Gastroesophageal sphincter (tissue), 4 donors: Measurements from ENCODE around the gene DECR2. TPM values are rescaled to one million over a fixed set of nuclear protein-coding genes. Genes with fewer than 3 reads are reported as not detected.

ENCODE experiments used
- ATAC-seq: fragments of 150-250 bp; one replicate; pipeline ENCODE4 v1.9.1; 2016; ENCODE audit warnings: mild to moderate bottlenecking, moderate library complexity
- H3K27ac ChIP-seq, 4 donors: fragments of 200-600 bp; sonication (generic) in 3 of 4; 1 replicate in 3 of 4; 2 replicates in 1 of 4; pipeline ENCODE4 v1.5.1; 2016 to 2019
- H3K27me3 ChIP-seq: fragments of 200-600 bp; sonication (generic); one replicate; pipeline ENCODE4 v1.5.1; 2019
- H3K36me3 ChIP-seq, 2 donors: fragments of 200-600 bp; sonication (generic); one replicate each; pipeline ENCODE4 v1.5.1; 2019; ENCODE audit warnings: control low read depth in 1 of 2
- H3K4me1 ChIP-seq, 3 donors: fragments of 200-600 bp; sonication (generic); 1 replicate in 2 of 3; 2 replicates in 1 of 3; pipeline ENCODE4 v1.5.1; 2016 to 2019; ENCODE audit warnings: control low read depth in 2 of 3
- H3K4me3 ChIP-seq, 2 donors: fragments of 200-600 bp; sonication (generic); one replicate each; pipeline ENCODE4 v1.5.1; 2019; ENCODE audit warnings: mild to moderate bottlenecking in 1 of 2, moderate library complexity in 1 of 2
- H3K9me3 ChIP-seq, 3 donors: fragments of 200-600 bp; sonication (generic); one replicate each; pipeline ENCODE4 v1.5.1; 2017 to 2019; ENCODE audit warnings: control low read depth in 2 of 3
- EP300 ChIP-seq: sonication (generic); formaldehyde crosslinking; IDR thresholded peaks from one replicate; pipeline ENCODE4 v1.6.1; 2017; ENCODE audit warnings: antibody characterized with exemption, mild to moderate bottlenecking
- POLR2A ChIP-seq, 2 donors: fragments of 450-650 bp; IDR thresholded peaks; one replicate each; pipeline ENCODE4 v1.6.1; 2017; ENCODE audit warnings: antibody characterized with exemption in 2 of 2, mild to moderate bottlenecking in 2 of 2, moderate library complexity in 1 of 2
- POLR2AphosphoS5 ChIP-seq: sonication (generic); formaldehyde crosslinking; IDR thresholded peaks from one replicate; pipeline ENCODE4 v1.6.1; 2017; ENCODE audit warnings: antibody characterized with exemption
- WGBS, 2 donors: methylation state at CpG; one replicate each; pipeline ENCODE4 v1.1.5; 2018; ENCODE audit warnings: low coverage in 1 of 2; 5-methylcytosine and 5-hydroxymethylcytosine counted together
- total RNA-seq, 4 donors: library from RNA; depleted of rRNA; stranded (reverse); fragments of >200 nt; gene quantifications; one replicate each; pipeline ENCODE4 v1.1.0, GENCODE V29; 2016
- TF ChIP-seq, protein P1 (sequence below), 4 experiments: fragments of 200-600 bp in 2 of 4; fragments of 450-650 bp in 2 of 4; sonication (generic) in 1 of 4; IDR thresholded peaks; one replicate each; pipeline ENCODE4 v1.5.1; 2017 to 2019; ENCODE audit warnings: antibody characterized with exemption in 4 of 4, mild to moderate bottlenecking in 2 of 4, moderate library complexity in 2 of 4

DECR2 gene
- total RNA-seq, 4 donors from 2014 or later: 11.7 to 25.4 (median 19.9) TPM

DNA sequence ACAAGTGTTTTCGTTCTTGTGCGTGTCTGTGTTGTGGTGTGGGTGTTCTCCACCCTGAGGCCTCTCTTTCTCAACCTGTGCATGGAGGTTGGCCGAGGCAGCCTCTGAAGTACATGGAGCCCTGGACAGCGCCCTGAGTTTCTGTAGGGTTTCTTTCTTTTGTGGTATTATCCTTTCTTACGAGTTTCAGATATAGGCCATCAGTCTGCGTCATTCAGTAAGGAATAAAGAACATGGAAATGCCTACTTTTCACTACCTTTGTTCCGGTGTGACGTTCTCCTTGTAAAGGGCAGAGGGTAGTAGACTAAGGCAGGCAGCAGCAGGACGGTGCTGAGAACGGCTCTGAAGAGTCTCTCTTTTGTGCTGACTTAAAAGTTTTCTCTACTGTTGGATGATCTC, 42.3 kb downstream of the DECR2 start:
- no peak overlapping the region for H3K27ac ChIP-seq
- H3K9me3 ChIP-seq: no peaks in the 10 kb centered on the region
- H3K4me3 ChIP-seq: no peak overlapping the region
- peaks cover 0 to 10% of the 10 kb centered on the region in 2 donors for H3K36me3 ChIP-seq
- no peaks in the 10 kb centered on the region for H3K27me3 ChIP-seq
- ATAC-seq: no peak
- peaks cover 0 to 6% (median 0%) of the 10 kb centered on the region in 3 donors for H3K4me1 ChIP-seq
- TF ChIP-seq EP300 (no peak), POLR2A (IDR thresholded peaks at IDR 0.05) (no peak), POLR2AphosphoS5 (no peak)
- TF ChIP-seq, protein P1, sequence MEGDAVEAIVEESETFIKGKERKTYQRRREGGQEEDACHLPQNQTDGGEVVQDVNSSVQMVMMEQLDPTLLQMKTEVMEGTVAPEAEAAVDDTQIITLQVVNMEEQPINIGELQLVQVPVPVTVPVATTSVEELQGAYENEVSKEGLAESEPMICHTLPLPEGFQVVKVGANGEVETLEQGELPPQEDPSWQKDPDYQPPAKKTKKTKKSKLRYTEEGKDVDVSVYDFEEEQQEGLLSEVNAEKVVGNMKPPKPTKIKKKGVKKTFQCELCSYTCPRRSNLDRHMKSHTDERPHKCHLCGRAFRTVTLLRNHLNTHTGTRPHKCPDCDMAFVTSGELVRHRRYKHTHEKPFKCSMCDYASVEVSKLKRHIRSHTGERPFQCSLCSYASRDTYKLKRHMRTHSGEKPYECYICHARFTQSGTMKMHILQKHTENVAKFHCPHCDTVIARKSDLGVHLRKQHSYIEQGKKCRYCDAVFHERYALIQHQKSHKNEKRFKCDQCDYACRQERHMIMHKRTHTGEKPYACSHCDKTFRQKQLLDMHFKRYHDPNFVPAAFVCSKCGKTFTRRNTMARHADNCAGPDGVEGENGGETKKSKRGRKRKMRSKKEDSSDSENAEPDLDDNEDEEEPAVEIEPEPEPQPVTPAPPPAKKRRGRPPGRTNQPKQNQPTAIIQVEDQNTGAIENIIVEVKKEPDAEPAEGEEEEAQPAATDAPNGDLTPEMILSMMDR (IDR thresholded peaks at IDR 0.05): no peak
- WGBS, 2 donors: 72 to 89% methylated on average over 2 to 10 of the region's 10 CpGs

- H3K27me3 ChIP-seq: no peaks in the 10 kb centered on the region
Measured at GRCh38 chr16:445566-445965, 43.9 kb downstream of the DECR2 start.

GRCh38 chr16:450385-450784, 48.7 kb downstream of the DECR2 start:
- ATAC-seq: no peak
- H3K4me1 ChIP-seq: peaks cover 0 to 18% (median 0%) of the 10 kb centered on the region in 3 donors
- H3K4me3 ChIP-seq: no peak overlapping the region
- H3K36me3 ChIP-seq: no peaks in the 10 kb centered on the region
- WGBS, 2 donors: 85 to 91% methylated on average over 3 to 4 of the region's 8 CpGs
- no peak overlapping the region for H3K27ac ChIP-seq
- TF ChIP-seq POLR2A (IDR thresholded peaks at IDR 0.05): no peak
- no peak for TF ChIP-seq EP300
- no peak for TF ChIP-seq POLR2AphosphoS5
- TF ChIP-seq, protein P1 (IDR thresholded peaks at IDR 0.05): no peak
- H3K9me3 ChIP-seq: no peaks in the 10 kb centered on the region
- H3K27me3 ChIP-seq: no peaks in the 10 kb centered on the region

More at GRCh38 chr16:445566-445965, 43.9 kb downstream of the DECR2 start:
- ATAC-seq: no peak
- H3K4me3 ChIP-seq: no peak overlapping the region
- no peak for TF ChIP-seq EP300
- TF ChIP-seq POLR2AphosphoS5: no peak
- TF ChIP-seq, protein P1 (IDR thresholded peaks at IDR 0.05): no peak
- no peak for TF ChIP-seq POLR2A (IDR thresholded peaks at IDR 0.05)
- peaks cover 0 to 9% (median 0%) of the 10 kb centered on the region in 3 donors for H3K4me1 ChIP-seq
- WGBS, 2 donors: 67% methylated on average over 2 of the region's 4 CpGs; no CpG with 5 or more reads in 1 of the 2 donors
- H3K27ac ChIP-seq: no peak overlapping the region
- peaks cover 0 to 7% of the 10 kb centered on the region in 2 donors for H3K36me3 ChIP-seq
- no peaks in the 10 kb centered on the region for H3K9me3 ChIP-seq

- H3K36me3 ChIP-seq: no peaks in the 10 kb centered on the region
- WGBS, 2 donors: 64 to 100% methylated on average over 3 to 6 of the region's 14 CpGs
- TF ChIP-seq, protein P1 (IDR thresholded peaks at IDR 0.05): no peak
- TF ChIP-seq EP300: no peak
- TF ChIP-seq POLR2A (IDR thresholded peaks at IDR 0.05): no peak
- TF ChIP-seq POLR2AphosphoS5: no peak
- H3K9me3 ChIP-seq: no peaks in the 10 kb centered on the region
- H3K4me3 ChIP-seq: no peak overlapping the region
- H3K27me3 ChIP-seq: no peaks in the 10 kb centered on the region
- H3K27ac ChIP-seq: no peak overlapping the region
- H3K4me1 ChIP-seq: peaks cover 0 to 18% (median 0%) of the 10 kb centered on the region in 3 donors
- ATAC-seq: no peak
Measured at GRCh38 chr16:450785-451512, 49.3 kb downstream of the DECR2 start.
